ENCODE data around the gene KLF7. TPM values are rescaled to one million over a fixed set of nuclear protein-coding genes. Genes with fewer than 3 reads are reported as not detected.

KLF7 gene
- total RNA-seq, 1 donor = 31.1 TPM

DNA sequence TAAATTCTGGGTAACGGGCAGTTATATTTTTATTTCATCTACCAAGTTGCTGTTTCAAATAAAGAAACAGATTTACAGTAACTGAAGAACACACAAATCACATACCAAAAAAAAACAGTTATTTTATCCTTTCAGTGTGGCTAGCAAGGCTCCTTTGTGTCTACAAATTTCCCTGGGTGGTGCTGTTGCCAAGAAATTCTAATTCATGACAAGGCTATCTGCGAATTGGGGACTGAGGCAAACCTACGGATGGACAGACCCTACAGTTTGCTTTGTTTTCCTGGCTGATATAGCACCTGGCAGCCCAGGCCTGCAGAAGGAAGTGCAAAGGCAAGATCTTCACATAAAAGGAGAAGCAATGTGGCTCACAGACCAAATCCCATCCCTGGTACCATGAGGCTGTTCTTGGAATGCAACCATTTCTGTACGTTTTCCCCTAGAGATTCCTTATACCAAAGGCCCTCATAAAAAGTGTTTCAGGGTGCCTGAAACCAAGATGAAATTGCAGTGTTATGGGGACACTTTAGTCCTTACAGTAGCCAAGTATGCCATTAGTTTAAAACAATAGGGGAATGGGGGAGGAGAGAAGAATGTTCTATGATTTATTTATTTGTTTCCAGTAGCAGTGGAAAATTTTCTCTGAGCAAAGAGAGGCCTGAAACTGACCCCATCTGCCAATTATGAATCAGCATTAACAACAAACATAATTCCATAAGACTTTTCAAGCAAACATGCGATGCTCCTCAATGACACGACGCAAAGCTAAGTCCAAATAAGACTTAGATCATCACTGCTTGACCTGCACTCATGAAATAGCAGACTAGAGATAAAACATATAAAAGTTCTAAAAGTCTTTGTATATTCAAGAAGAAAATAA, 4.3 kb downstream of the KLF7 start:
- DNase-seq (ENCODE audit: insufficient read length, low spot score, missing footprints) = no peak
- peaks cover 92% of the 10 kb centered on the region for H3K79me2 ChIP-seq (ENCODE audit: insufficient read depth, low read length)
- peak overlapping the region; percentile 95 for H3K4me2 ChIP-seq (ENCODE audit: insufficient read depth, low read length)
- peak overlapping the region; percentile 98 for H3K27ac ChIP-seq (ENCODE audit: low read depth, low read length)
- H4K20me1 ChIP-seq (ENCODE audit: insufficient read depth, low read length) = peaks cover 70% of the 10 kb centered on the region
- peak overlapping the region; percentile 82 for H3K4me3 ChIP-seq (ENCODE audit: insufficient read depth, low read length)
- no peaks in the 10 kb centered on the region for H3K27me3 ChIP-seq (ENCODE audit: insufficient read depth, low read length)
- no peaks in the 10 kb centered on the region for H3K9me3 ChIP-seq (ENCODE audit: low read depth, low read length)
- H2AFZ ChIP-seq (ENCODE audit: low read length) = no peak overlapping the region
- H3K4me1 ChIP-seq (ENCODE audit: insufficient read depth, low read length) = peaks cover 39% of the 10 kb centered on the region
- TF ChIP-seq, protein P1, sequence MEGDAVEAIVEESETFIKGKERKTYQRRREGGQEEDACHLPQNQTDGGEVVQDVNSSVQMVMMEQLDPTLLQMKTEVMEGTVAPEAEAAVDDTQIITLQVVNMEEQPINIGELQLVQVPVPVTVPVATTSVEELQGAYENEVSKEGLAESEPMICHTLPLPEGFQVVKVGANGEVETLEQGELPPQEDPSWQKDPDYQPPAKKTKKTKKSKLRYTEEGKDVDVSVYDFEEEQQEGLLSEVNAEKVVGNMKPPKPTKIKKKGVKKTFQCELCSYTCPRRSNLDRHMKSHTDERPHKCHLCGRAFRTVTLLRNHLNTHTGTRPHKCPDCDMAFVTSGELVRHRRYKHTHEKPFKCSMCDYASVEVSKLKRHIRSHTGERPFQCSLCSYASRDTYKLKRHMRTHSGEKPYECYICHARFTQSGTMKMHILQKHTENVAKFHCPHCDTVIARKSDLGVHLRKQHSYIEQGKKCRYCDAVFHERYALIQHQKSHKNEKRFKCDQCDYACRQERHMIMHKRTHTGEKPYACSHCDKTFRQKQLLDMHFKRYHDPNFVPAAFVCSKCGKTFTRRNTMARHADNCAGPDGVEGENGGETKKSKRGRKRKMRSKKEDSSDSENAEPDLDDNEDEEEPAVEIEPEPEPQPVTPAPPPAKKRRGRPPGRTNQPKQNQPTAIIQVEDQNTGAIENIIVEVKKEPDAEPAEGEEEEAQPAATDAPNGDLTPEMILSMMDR (IDR thresholded peaks at IDR 0.05; ENCODE audit: extremely low read depth, low read depth, low read length) = no peak
- H3K36me3 ChIP-seq (ENCODE audit: insufficient read depth, low read length) = peaks cover 8% of the 10 kb centered on the region

GRCh38 chr2:207160115-207160514, 5.6 kb downstream of the KLF7 start:
- no peak overlapping the region for H2AFZ ChIP-seq (ENCODE audit: low read length)
- H3K36me3 ChIP-seq (ENCODE audit: insufficient read depth, low read length) = peaks cover 12% of the 10 kb centered on the region
- no peaks in the 10 kb centered on the region for H3K27me3 ChIP-seq (ENCODE audit: insufficient read depth, low read length)
- no peak overlapping the region for H3K4me3 ChIP-seq (ENCODE audit: insufficient read depth, low read length)
- H3K9me3 ChIP-seq (ENCODE audit: low read depth, low read length) = no peaks in the 10 kb centered on the region
- H3K27ac ChIP-seq (ENCODE audit: low read depth, low read length) = no peak overlapping the region
- H4K20me1 ChIP-seq (ENCODE audit: insufficient read depth, low read length) = peaks cover 83% of the 10 kb centered on the region
- H3K4me1 ChIP-seq (ENCODE audit: insufficient read depth, low read length) = peaks cover 45% of the 10 kb centered on the region
- TF ChIP-seq, protein P1 (IDR thresholded peaks at IDR 0.05; ENCODE audit: extremely low read depth, low read depth, low read length) = no peak
- DNase-seq (ENCODE audit: insufficient read length, low spot score, missing footprints) = no peak
- H3K79me2 ChIP-seq (ENCODE audit: insufficient read depth, low read length) = peaks cover 100% of the 10 kb centered on the region
- no peak overlapping the region for H3K4me2 ChIP-seq (ENCODE audit: insufficient read depth, low read length)

GRCh38 chr2:207159002-207159401, 6.7 kb downstream of the KLF7 start:
- Histone ChIP-seq H3K4me3 (ENCODE audit: insufficient read depth, low read length) (no peak overlapping the region), H4K20me1 (ENCODE audit: insufficient read depth, low read length) (peaks cover 94% of the 10 kb centered on the region), H3K9me3 (ENCODE audit: low read depth, low read length) (no peaks in the 10 kb centered on the region), H3K27ac (ENCODE audit: low read depth, low read length) (no peak overlapping the region), H3K4me2 (ENCODE audit: insufficient read depth, low read length) (no peak overlapping the region), H3K36me3 (ENCODE audit: insufficient read depth, low read length) (peaks cover 18% of the 10 kb centered on the region), H3K79me2 (ENCODE audit: insufficient read depth, low read length) (peaks cover 100% of the 10 kb centered on the region), H2AFZ (ENCODE audit: low read length) (no peak overlapping the region), H3K4me1 (ENCODE audit: insufficient read depth, low read length) (peaks cover 54% of the 10 kb centered on the region), H3K27me3 (ENCODE audit: insufficient read depth, low read length) (no peaks in the 10 kb centered on the region)
- TF ChIP-seq, protein P1 (IDR thresholded peaks at IDR 0.05; ENCODE audit: extremely low read depth, low read depth, low read length) = no peak
- no peak for DNase-seq (ENCODE audit: insufficient read length, low spot score, missing footprints)

DNA sequence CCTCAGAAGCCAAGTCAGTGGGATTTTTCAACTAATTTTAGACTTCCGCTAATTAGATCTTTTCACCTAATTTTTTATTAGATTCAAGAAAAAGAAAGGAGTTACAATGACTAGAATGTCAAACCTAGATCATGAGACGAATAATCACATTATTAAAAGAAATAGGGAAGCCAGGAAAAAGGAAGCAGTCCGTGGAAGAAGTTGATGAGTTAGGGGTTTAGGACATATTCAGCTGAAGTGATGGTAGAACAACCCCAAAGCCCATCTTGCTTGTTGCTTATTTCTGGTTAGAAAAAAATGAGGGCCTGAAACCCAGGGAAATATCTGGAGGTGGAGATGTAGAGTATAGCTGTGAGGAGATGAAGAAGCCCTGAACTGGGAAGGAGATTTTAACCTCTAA, 8.0 kb downstream of the KLF7 start:
- Histone ChIP-seq H3K4me1 (ENCODE audit: insufficient read depth, low read length) (peaks cover 59% of the 10 kb centered on the region), H2AFZ (ENCODE audit: low read length) (no peak overlapping the region), H3K9me3 (ENCODE audit: low read depth, low read length) (no peaks in the 10 kb centered on the region), H3K4me2 (ENCODE audit: insufficient read depth, low read length) (no peak overlapping the region), H3K4me3 (ENCODE audit: insufficient read depth, low read length) (no peak overlapping the region), H3K27ac (ENCODE audit: low read depth, low read length) (no peak overlapping the region), H3K79me2 (ENCODE audit: insufficient read depth, low read length) (peaks cover 100% of the 10 kb centered on the region), H3K36me3 (ENCODE audit: insufficient read depth, low read length) (peaks cover 18% of the 10 kb centered on the region), H4K20me1 (ENCODE audit: insufficient read depth, low read length) (peaks cover 91% of the 10 kb centered on the region), H3K27me3 (ENCODE audit: insufficient read depth, low read length) (no peaks in the 10 kb centered on the region)
- TF ChIP-seq, protein P1 (IDR thresholded peaks at IDR 0.05; ENCODE audit: extremely low read depth, low read depth, low read length) = no peak
- DNase-seq (ENCODE audit: insufficient read length, low spot score, missing footprints) = no peak

Measured in osteoblast (primary cell).